Measurements from ENCODE around the gene FAM163B. TPM values are rescaled to one million over a fixed set of nuclear protein-coding genes. Genes with fewer than 3 reads are reported as not detected.

The FAM163B gene
- total RNA-seq, 2 experiments from 2014 or later = not detected

- DNase-seq = no peak
- Mint-ChIP-seq H3K4me3 (no peak overlapping the region), H3K27me3 (ENCODE audit: low read depth) (no peaks in the 10 kb centered on the region), H3K4me1 (ENCODE audit: low read depth) (peaks cover 12% of the 10 kb centered on the region), H3K27ac (no peak overlapping the region), H3K36me3 (ENCODE audit: low read depth) (no peaks in the 10 kb centered on the region), H3K9me3 (no peaks in the 10 kb centered on the region)
- intact Hi-C loops (cut with micrococcal nuclease) = no loop called here
- CTCF ChIA-PET = no interaction called here
These were observed 55.0 kb downstream of the FAM163B start for GRCh38 chr9:133553973-133554713.

GRCh38 chr9:133553123-133553522, 56.1 kb downstream of the FAM163B start:
- DNase-seq = no peak
- H3K27me3 Mint-ChIP-seq (ENCODE audit: low read depth) = no peaks in the 10 kb centered on the region
- CTCF ChIA-PET = no interaction called here
- no peak overlapping the region for H3K27ac Mint-ChIP-seq
- H3K4me3 Mint-ChIP-seq = no peak overlapping the region
- intact Hi-C loops (cut with micrococcal nuclease) = no loop called here
- H3K4me1 Mint-ChIP-seq (ENCODE audit: low read depth) = peaks cover 2% of the 10 kb centered on the region
- H3K9me3 Mint-ChIP-seq = no peaks in the 10 kb centered on the region
- no peaks in the 10 kb centered on the region for H3K36me3 Mint-ChIP-seq (ENCODE audit: low read depth)

GRCh38 chr9:133552236-133552635, 57.0 kb downstream of the FAM163B start:
- no peaks in the 10 kb centered on the region for H3K36me3 Mint-ChIP-seq (ENCODE audit: low read depth)
- H3K4me1 Mint-ChIP-seq (ENCODE audit: low read depth) = no peaks in the 10 kb centered on the region
- H3K4me3 Mint-ChIP-seq = no peak overlapping the region
- no peaks in the 10 kb centered on the region for H3K27me3 Mint-ChIP-seq (ENCODE audit: low read depth)
- H3K9me3 Mint-ChIP-seq = no peaks in the 10 kb centered on the region
- CTCF ChIA-PET = no interaction called here
- no peak for DNase-seq
- H3K27ac Mint-ChIP-seq = no peak overlapping the region
- intact Hi-C loops (cut with micrococcal nuclease) = no loop called here

GRCh38 chr9:133551446-133551845, 57.7 kb downstream of the FAM163B start:
- CTCF ChIA-PET = no interaction called here

GRCh38 chr9:133547116-133547515, 62.1 kb downstream of the FAM163B start:
- H3K27ac Mint-ChIP-seq = no peak overlapping the region
- H3K4me3 Mint-ChIP-seq = no peak overlapping the region
- no peak for DNase-seq
- CTCF ChIA-PET = no interaction called here
- no peaks in the 10 kb centered on the region for H3K36me3 Mint-ChIP-seq (ENCODE audit: low read depth)
- H3K27me3 Mint-ChIP-seq (ENCODE audit: low read depth) = no peaks in the 10 kb centered on the region
- intact Hi-C loops (cut with micrococcal nuclease) = no loop called here
- H3K9me3 Mint-ChIP-seq = no peaks in the 10 kb centered on the region
- H3K4me1 Mint-ChIP-seq (ENCODE audit: low read depth) = no peaks in the 10 kb centered on the region

More at GRCh38 chr9:133551446-133551845, 57.7 kb downstream of the FAM163B start:
- intact Hi-C loops (cut with micrococcal nuclease) = no loop called here
- Mint-ChIP-seq H3K36me3 (ENCODE audit: low read depth) (no peaks in the 10 kb centered on the region), H3K4me3 (no peak overlapping the region), H3K9me3 (no peaks in the 10 kb centered on the region), H3K27me3 (ENCODE audit: low read depth) (no peaks in the 10 kb centered on the region), H3K27ac (no peak overlapping the region), H3K4me1 (ENCODE audit: low read depth) (no peaks in the 10 kb centered on the region)
- no peak for DNase-seq

GRCh38 chr9:133546287-133546680, 62.9 kb downstream of the FAM163B start:
- Mint-ChIP-seq H3K27me3 (ENCODE audit: low read depth) (no peaks in the 10 kb centered on the region), H3K9me3 (no peaks in the 10 kb centered on the region), H3K4me3 (no peak overlapping the region), H3K4me1 (ENCODE audit: low read depth) (no peaks in the 10 kb centered on the region), H3K36me3 (ENCODE audit: low read depth) (no peaks in the 10 kb centered on the region), H3K27ac (no peak overlapping the region)
- CTCF ChIA-PET = interaction anchor here (0.6 kb wide), 1 partner anchor 259 kb away, joined by 3 read pairs; no protein-coding TSS in a partner anchor
- no peak for DNase-seq
- intact Hi-C loops (cut with micrococcal nuclease) = no loop called here

GRCh38 chr9:133545494-133546286, 63.5 kb downstream of the FAM163B start:
- intact Hi-C loops (cut with micrococcal nuclease) = no loop called here
- Mint-ChIP-seq H3K27me3 (ENCODE audit: low read depth) (no peaks in the 10 kb centered on the region), H3K9me3 (no peaks in the 10 kb centered on the region), H3K4me1 (ENCODE audit: low read depth) (no peaks in the 10 kb centered on the region), H3K36me3 (ENCODE audit: low read depth) (no peaks in the 10 kb centered on the region), H3K4me3 (no peak overlapping the region), H3K27ac (no peak overlapping the region)
- CTCF ChIA-PET = interaction anchor here (0.6 kb wide), 1 partner anchor 258 kb away, joined by 3 read pairs; no protein-coding TSS in a partner anchor
- DNase-seq = no peak

GRCh38 chr9:133543772-133544467, 65.3 kb downstream of the FAM163B start:
- Mint-ChIP-seq H3K27me3 (ENCODE audit: low read depth) (no peaks in the 10 kb centered on the region), H3K4me3 (no peak overlapping the region), H3K36me3 (ENCODE audit: low read depth) (no peaks in the 10 kb centered on the region), H3K4me1 (ENCODE audit: low read depth) (no peaks in the 10 kb centered on the region), H3K9me3 (no peaks in the 10 kb centered on the region), H3K27ac (no peak overlapping the region)
- DNase-seq = no peak
- CTCF ChIA-PET = no interaction called here
- intact Hi-C loops (cut with micrococcal nuclease) = no loop called here

- H3K36me3 Mint-ChIP-seq (ENCODE audit: low read depth) = no peaks in the 10 kb centered on the region
- H3K9me3 Mint-ChIP-seq = no peaks in the 10 kb centered on the region
- H3K4me3 Mint-ChIP-seq = no peak overlapping the region
- H3K4me1 Mint-ChIP-seq (ENCODE audit: low read depth) = no peaks in the 10 kb centered on the region
- DNase-seq = no peak
- H3K27ac Mint-ChIP-seq = no peak overlapping the region
- CTCF ChIA-PET = interaction anchor here (0.6 kb wide), 1 partner anchor 174 kb away, joined by 5 read pairs; no protein-coding TSS in a partner anchor
- H3K27me3 Mint-ChIP-seq (ENCODE audit: low read depth) = no peaks in the 10 kb centered on the region
- intact Hi-C loops (cut with micrococcal nuclease) = no loop called here
These were observed 67.2 kb downstream of the FAM163B start for GRCh38 chr9:133542002-133542401.

GRCh38 chr9:133540698-133541025, 68.5 kb downstream of the FAM163B start:
- DNase-seq = no peak
- Mint-ChIP-seq H3K4me3 (no peak overlapping the region), H3K27ac (no peak overlapping the region), H3K27me3 (ENCODE audit: low read depth) (no peaks in the 10 kb centered on the region), H3K36me3 (ENCODE audit: low read depth) (no peaks in the 10 kb centered on the region), H3K4me1 (ENCODE audit: low read depth) (no peaks in the 10 kb centered on the region), H3K9me3 (no peaks in the 10 kb centered on the region)
- CTCF ChIA-PET = no interaction called here
- intact Hi-C loops (cut with micrococcal nuclease) = no loop called here

- CTCF ChIA-PET = no interaction called here
- no peaks in the 10 kb centered on the region for H3K27me3 Mint-ChIP-seq (ENCODE audit: low read depth)
- H3K4me3 Mint-ChIP-seq = no peak overlapping the region
- no peaks in the 10 kb centered on the region for H3K9me3 Mint-ChIP-seq
- H3K27ac Mint-ChIP-seq = no peak overlapping the region
- H3K4me1 Mint-ChIP-seq (ENCODE audit: low read depth) = no peaks in the 10 kb centered on the region
- H3K36me3 Mint-ChIP-seq (ENCODE audit: low read depth) = no peaks in the 10 kb centered on the region
- intact Hi-C loops (cut with micrococcal nuclease) = no loop called here
- no peak for DNase-seq
These were observed 69.0 kb downstream of the FAM163B start for GRCh38 chr9:133539991-133540697.

All from activated naive CD4-positive, alpha-beta T cell treated with anti-CD3 and anti-CD28 coated beads for 36 hours (primary cell).